HepG2 (cell line): ENCODE data around the gene MYO7B. TPM values are rescaled to one million over a fixed set of nuclear protein-coding genes. Genes with fewer than 3 reads are reported as not detected.

Experiments used
- ATAC-seq: fragments of 200-7000 bp; cut with Tn5 transposase; 3 replicates; pipeline ENCODE4 v1.9.1; 2020; ENCODE audit warnings: mild to moderate bottlenecking, moderate library complexity
- BruUV-seq: library from RNA; stranded (reverse); fragments of 400-500 nt; replicated peaks from 2 replicates; lab custom pipeline; 2021; lab: Mats Ljungman, UMichigan
- CTCF ChIA-PET: fragments of 300-600 bp; formaldehyde crosslinking; extraction: SDS; loops from one replicate; lab custom pipeline; 2021; ENCODE audit warnings: low total read pairs, inconsistent platforms, low intra/inter-chr PET ratio; lab: Yijun Ruan, JAX
- POLR2A ChIA-PET: fragments of 350-600 bp; sonication (Branson Sonifier 250); formaldehyde crosslinking; loops from one replicate; lab custom pipeline; 2020; ENCODE audit warnings: antibody characterized with exemption, inconsistent platforms; lab: Yijun Ruan, JAX
- DNase-seq: peaks from one replicate; pipeline ENCODE4 v3.0.0-alpha.2; 2015; ENCODE audit warnings: low spot score
- FAIRE-seq: peaks from 3 replicates; lab custom pipeline; 2011; peaks lifted over from hg19 to GRCh38; lab: Jason Lieb, UNC
- H2AFZ ChIP-seq: one replicate; pipeline ENCODE4 v1.6.1; 2011; ENCODE audit warnings: low read length, inconsistent platforms
- H3K27ac ChIP-seq: fragments of 300-600 bp; 3 replicates; pipeline ENCODE4 v1.8.0; 2011; ENCODE audit warnings: mixed run types, mild to moderate bottlenecking, mixed read lengths, low read length, inconsistent platforms; ENCODE audit not compliant: insufficient read depth; ENCODE audit errors: extremely low read length
- H3K27me3 ChIP-seq, 2 experiments: fragments of 200-600 bp in 1 of 2; 2 replicates in 1 of 2; 3 replicates in 1 of 2; pipeline versions ENCODE4 v1.6.0 to v1.8.0; 2011; ENCODE audit warnings: low read length in 2 of 2, mild to moderate bottlenecking in 2 of 2, moderate library complexity in 2 of 2, inconsistent platforms in 1 of 2; ENCODE audit not compliant: insufficient read depth in 2 of 2, control insufficient read depth in 1 of 2
- H3K36me3 ChIP-seq, 2 experiments: fragments of 200-600 bp in 1 of 2; replicated peaks in 1 of 2; 2 replicates in 1 of 2; 3 replicates in 1 of 2; pipeline versions ENCODE4 v1.5.1 to v1.8.0; 2011; ENCODE audit warnings: low read length in 2 of 2, inconsistent platforms in 1 of 2; ENCODE audit not compliant: insufficient read depth in 2 of 2, control insufficient read depth in 1 of 2
- H3K4me1 ChIP-seq: 2 replicates; pipeline ENCODE4 v1.5.1; 2012; ENCODE audit warnings: low read length, inconsistent platforms; ENCODE audit not compliant: insufficient read depth
- H3K4me2 ChIP-seq: 2 replicates; pipeline ENCODE4 v1.6.0; 2011; ENCODE audit warnings: low read depth, low read length, inconsistent platforms
- H3K4me3 ChIP-seq, 3 experiments: fragments of 200-600 bp in 1 of 3; sonication (generic), shearing (Covaris generic) in 1 of 3; replicated peaks in 1 of 3; 2 replicates each; pipeline ENCODE4 v1.5.1; 2011 to 2016; ENCODE audit warnings: low read length in 3 of 3, inconsistent platforms in 2 of 3, low read depth in 2 of 3, mild to moderate bottlenecking in 2 of 3, control low read depth in 1 of 3, mixed read lengths in 1 of 3; ENCODE audit not compliant: insufficient read depth in 1 of 3
- H3K79me2 ChIP-seq: one replicate; pipeline ENCODE4 v1.6.1; 2011; ENCODE audit warnings: low read length, inconsistent platforms; ENCODE audit not compliant: insufficient read depth
- H3K9ac ChIP-seq: 2 replicates; pipeline ENCODE4 v1.6.0; 2011; ENCODE audit warnings: mild to moderate bottlenecking, low read depth, low read length, inconsistent platforms; ENCODE audit not compliant: insufficient read depth
- H3K9me3 ChIP-seq: 2 replicates; pipeline ENCODE4 v1.5.1; 2012; ENCODE audit warnings: mild to moderate bottlenecking, low read length
- H4K20me1 ChIP-seq: 2 replicates; pipeline ENCODE4 v1.6.0; 2011; ENCODE audit warnings: inconsistent platforms, mild to moderate bottlenecking, low read length, moderate library complexity; ENCODE audit not compliant: insufficient read depth
- ZNF850 ChIP-seq: sonication (generic); formaldehyde crosslinking; conservative IDR thresholded peaks from 2 replicates; pipeline ENCODE4 v1.9.0; 2021; ENCODE audit warnings: mild to moderate bottlenecking, missing genetic modification reagents
- WGBS: methylation state at CpG from one replicate; pipeline ENCODE4 v1.1.6; 2017; ENCODE audit warnings: low lambda C conversion rate; 5-methylcytosine and 5-hydroxymethylcytosine counted together
- in situ Hi-C: cut with HindIII; loops from 2 replicates; pipeline ENCODE4 v1.10.0; 2017; ENCODE audit warnings: low pct_unique_long_range_greater_than_20kb; ENCODE audit not compliant: extremely low pct_ligation_motif_present
- intact Hi-C: fragments of 100-400 bp; cut with micrococcal nuclease; formaldehyde crosslinking; loops from one replicate; pipeline ENCODE4 v1.10.0; 2022; ENCODE audit not compliant: unreplicated experiment
- polyA plus RNA-seq, 8 experiments: library from polyadenylated mRNA; depleted of rRNA in 3 of 8; stranded (reverse) in 7 of 8; unstranded in 1 of 8; fragments of >200 nt; fragmentation: Illumina TruSeq in 4 of 8; extraction: Trizol in 4 of 8; gene quantifications; 2 replicates each; pipeline versions ENCODE4 v1.2.1 to v1.2.3, GENCODE V29; 2011 to 2016; ENCODE audit warnings: low read depth in 4 of 8, missing spikeins in 1 of 8, mixed read lengths in 1 of 8; ENCODE audit not compliant: insufficient read depth in 1 of 8
- total RNA-seq, 5 experiments: library from RNA; depleted of rRNA; stranded (reverse); fragments of >200 nt; fragmentation: Illumina TruSeq; extraction: Trizol; gene quantifications; 2 replicates each; pipeline ENCODE4 v1.2.3, GENCODE V29; 2016; ENCODE audit warnings: low read depth in 1 of 5
- TF ChIP-seq, protein P1 (sequence below): sonication (generic); formaldehyde crosslinking; IDR thresholded peaks from 2 replicates; pipeline ENCODE4 v1.4.0; 2020; ENCODE audit warnings: missing genetic modification reagents, borderline replicate concordance
- TF ChIP-seq, protein P2 (sequence below): sonication (generic); formaldehyde crosslinking; IDR thresholded peaks from 2 replicates; pipeline ENCODE4 v1.4.0; 2020; ENCODE audit warnings: missing genetic modification reagents, borderline replicate concordance
- TF ChIP-seq, protein P3 (sequence below): sonication (generic); formaldehyde crosslinking; IDR thresholded peaks from 2 replicates; pipeline ENCODE4 v1.4.0; 2020; ENCODE audit warnings: missing genetic modification reagents

The MYO7B gene
- total and polyA plus RNA-seq, 2 of the 13 experiments (the other 11 are each of a cell fraction or from before 2014, with no cell fraction given) = not detected

DNA sequence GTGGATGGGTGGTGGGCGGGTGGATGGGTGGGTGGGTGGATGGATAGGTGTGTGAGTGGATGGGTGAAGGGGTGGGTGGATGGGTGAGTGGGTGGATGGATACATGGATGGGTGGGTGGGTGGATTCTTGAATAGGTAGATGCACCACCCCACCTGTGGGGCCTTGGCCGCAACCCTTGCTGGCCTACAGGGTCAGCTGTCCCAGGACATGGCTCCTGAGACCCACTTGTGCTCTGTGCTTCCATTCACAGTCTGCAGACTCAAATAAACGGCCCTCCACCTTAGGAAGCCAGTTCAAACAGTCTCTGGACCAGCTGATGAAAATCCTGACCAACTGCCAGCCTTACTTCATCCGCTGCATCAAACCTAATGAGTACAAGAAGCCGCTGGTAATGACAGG, 54.4 kb downstream of the MYO7B start:
- Histone ChIP-seq H3K36me3 (no peaks in the 10 kb centered on the region), H2AFZ (no peak overlapping the region), H4K20me1 (no peaks in the 10 kb centered on the region), H3K27me3 (peaks cover 2 to 31% of the 10 kb centered on the region in 2 experiments), H3K79me2 (no peaks in the 10 kb centered on the region), H3K4me2 (no peak overlapping the region), H3K4me3 (no peak overlapping the region), H3K9ac (no peak overlapping the region), H3K4me1 (peaks cover 11% of the 10 kb centered on the region), H3K27ac (no peak overlapping the region), H3K9me3 (no peaks in the 10 kb centered on the region)
- ATAC-seq = no peak
- no peak for DNase-seq
- TF ChIP-seq, protein P1, sequence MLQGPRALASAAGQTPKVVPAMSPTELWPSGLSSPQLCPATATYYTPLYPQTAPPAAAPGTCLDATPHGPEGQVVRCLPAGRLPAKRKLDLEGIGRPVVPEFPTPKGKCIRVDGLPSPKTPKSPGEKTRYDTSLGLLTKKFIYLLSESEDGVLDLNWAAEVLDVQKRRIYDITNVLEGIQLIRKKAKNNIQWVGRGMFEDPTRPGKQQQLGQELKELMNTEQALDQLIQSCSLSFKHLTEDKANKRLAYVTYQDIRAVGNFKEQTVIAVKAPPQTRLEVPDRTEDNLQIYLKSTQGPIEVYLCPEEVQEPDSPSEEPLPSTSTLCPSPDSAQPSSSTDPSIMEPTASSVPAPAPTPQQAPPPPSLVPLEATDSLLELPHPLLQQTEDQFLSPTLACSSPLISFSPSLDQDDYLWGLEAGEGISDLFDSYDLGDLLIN (CRISPR knock-in tag) = no peak
- TF ChIP-seq, protein P2, sequence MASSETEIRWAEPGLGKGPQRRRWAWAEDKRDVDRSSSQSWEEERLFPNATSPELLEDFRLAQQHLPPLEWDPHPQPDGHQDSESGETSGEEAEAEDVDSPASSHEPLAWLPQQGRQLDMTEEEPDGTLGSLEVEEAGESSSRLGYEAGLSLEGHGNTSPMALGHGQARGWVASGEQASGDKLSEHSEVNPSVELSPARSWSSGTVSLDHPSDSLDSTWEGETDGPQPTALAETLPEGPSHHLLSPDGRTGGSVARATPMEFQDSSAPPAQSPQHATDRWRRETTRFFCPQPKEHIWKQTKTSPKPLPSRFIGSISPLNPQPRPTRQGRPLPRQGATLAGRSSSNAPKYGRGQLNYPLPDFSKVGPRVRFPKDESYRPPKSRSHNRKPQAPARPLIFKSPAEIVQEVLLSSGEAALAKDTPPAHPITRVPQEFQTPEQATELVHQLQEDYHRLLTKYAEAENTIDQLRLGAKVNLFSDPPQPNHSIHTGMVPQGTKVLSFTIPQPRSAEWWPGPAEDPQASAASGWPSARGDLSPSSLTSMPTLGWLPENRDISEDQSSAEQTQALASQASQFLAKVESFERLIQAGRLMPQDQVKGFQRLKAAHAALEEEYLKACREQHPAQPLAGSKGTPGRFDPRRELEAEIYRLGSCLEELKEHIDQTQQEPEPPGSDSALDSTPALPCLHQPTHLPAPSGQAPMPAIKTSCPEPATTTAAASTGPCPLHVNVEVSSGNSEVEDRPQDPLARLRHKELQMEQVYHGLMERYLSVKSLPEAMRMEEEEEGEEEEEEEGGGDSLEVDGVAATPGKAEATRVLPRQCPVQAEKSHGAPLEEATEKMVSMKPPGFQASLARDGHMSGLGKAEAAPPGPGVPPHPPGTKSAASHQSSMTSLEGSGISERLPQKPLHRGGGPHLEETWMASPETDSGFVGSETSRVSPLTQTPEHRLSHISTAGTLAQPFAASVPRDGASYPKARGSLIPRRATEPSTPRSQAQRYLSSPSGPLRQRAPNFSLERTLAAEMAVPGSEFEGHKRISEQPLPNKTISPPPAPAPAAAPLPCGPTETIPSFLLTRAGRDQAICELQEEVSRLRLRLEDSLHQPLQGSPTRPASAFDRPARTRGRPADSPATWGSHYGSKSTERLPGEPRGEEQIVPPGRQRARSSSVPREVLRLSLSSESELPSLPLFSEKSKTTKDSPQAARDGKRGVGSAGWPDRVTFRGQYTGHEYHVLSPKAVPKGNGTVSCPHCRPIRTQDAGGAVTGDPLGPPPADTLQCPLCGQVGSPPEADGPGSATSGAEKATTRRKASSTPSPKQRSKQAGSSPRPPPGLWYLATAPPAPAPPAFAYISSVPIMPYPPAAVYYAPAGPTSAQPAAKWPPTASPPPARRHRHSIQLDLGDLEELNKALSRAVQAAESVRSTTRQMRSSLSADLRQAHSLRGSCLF = no peak
- no peak for TF ChIP-seq ZNF850 (CRISPR knock-in tag)
- TF ChIP-seq, protein P3, sequence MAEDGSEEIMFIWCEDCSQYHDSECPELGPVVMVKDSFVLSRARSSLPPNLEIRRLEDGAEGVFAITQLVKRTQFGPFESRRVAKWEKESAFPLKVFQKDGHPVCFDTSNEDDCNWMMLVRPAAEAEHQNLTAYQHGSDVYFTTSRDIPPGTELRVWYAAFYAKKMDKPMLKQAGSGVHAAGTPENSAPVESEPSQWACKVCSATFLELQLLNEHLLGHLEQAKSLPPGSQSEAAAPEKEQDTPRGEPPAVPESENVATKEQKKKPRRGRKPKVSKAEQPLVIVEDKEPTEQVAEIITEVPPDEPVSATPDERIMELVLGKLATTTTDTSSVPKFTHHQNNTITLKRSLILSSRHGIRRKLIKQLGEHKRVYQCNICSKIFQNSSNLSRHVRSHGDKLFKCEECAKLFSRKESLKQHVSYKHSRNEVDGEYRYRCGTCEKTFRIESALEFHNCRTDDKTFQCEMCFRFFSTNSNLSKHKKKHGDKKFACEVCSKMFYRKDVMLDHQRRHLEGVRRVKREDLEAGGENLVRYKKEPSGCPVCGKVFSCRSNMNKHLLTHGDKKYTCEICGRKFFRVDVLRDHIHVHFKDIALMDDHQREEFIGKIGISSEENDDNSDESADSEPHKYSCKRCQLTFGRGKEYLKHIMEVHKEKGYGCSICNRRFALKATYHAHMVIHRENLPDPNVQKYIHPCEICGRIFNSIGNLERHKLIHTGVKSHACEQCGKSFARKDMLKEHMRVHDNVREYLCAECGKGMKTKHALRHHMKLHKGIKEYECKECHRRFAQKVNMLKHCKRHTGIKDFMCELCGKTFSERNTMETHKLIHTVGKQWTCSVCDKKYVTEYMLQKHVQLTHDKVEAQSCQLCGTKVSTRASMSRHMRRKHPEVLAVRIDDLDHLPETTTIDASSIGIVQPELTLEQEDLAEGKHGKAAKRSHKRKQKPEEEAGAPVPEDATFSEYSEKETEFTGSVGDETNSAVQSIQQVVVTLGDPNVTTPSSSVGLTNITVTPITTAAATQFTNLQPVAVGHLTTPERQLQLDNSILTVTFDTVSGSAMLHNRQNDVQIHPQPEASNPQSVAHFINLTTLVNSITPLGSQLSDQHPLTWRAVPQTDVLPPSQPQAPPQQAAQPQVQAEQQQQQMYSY (CRISPR knock-in tag) = no peak
- in situ Hi-C loops = no loop called here
- intact Hi-C loops = loop anchor here (10.0 kb wide), 1 partner anchor 235 kb away; no protein-coding TSS in a partner anchor
- ChIA-PET CTCF (no interaction called here), POLR2A (no interaction called here)
- 37% methylated on average over 5 of the region's 5 CpGs for WGBS
- no peak for FAIRE-seq
- BruUV-seq = no TSS peak
